Measurements from ENCODE around the gene TRIM21.
"Not testable (repeated sequence)": the region's sequence is repeated elsewhere in the genome, so short reads cannot be mapped to it uniquely, and the experiment has no call there.

Gene TRIM21

DNA sequence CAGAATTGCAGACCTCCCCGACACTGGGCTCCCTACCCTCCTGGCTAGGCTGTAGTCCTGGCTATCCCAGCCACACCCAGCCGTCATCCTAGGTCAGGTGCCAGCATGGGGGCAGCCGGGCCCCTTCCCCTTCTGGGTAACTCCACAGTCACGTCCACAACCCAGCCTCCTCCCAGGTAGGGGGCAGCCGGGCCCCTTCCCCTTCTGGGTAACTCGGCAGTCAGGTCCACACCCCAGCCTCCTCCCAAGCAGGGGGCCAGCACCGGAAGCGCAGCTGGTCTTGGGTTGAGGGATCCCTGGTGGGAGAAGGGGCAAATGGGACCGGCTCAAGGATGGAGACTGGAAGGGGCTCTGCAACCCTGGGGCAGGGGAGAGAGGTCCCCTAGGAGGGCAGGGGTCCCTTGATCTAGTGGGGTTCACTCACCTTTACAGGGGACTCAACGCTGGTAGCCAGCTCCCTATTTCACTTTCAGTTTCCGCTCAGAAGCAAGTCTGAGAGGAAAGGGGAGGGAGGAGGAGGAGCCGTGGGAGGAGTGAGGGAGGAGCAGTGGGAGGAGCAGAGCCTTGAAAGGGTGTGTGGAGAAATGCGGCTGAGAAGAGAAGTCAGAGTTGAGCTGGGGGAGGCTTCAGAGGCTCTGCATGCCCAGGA lies at the start of gene TRIM21:
Gene TRIM21 (minus strand): TSS at position 494 of the 649 bp plus-strand sequence. CDS start 3,293 bp downstream, outside the sequence.
- peak; percentile 81 to 88 for DNase-seq (ENCODE audit: low read depth in 2 of 2)

DNA sequence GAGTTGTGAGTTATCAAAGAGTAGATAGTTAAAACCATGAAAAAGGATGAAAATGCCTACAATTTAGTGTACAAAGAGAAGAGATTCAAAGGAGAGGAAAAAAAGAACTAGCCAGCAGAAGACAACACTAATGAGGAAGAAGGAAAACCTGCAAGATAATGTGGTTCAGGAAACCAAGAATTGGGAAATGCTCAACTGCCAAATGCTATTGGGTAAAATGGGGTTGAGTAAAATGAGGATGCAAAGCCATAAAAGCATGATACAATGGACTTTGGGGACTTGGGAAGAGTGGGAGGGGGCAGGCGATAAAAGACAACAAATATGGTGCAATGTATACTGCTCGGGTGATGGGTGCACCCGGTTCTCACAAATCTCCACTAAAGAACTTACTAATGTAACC lies 48.0 kb upstream of the TRIM21 start:
- DNase-seq (ENCODE audit: low read depth in 2 of 2), result no peak

DNA sequence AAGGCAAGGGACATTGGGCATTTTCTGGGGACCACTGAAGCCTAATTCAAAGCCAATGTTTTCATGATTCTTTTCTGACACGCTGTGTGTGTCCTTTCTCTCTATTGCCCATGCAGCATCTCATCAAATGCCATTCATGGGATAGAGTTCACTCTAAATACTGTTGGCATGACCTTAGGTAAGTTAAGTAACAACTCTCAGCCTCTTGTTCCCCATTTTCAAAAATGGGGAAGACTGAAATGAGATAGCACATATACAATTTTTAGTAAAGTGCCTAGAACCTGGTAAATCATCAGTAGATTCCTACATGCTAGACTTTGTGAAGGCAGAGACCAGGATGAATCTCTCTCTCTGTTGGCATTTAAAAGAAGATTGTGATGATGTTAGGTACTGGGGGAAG lies 42.9 kb upstream of the TRIM21 start:
- no peak for DNase-seq (ENCODE audit: low read depth in 2 of 2)

DNA sequence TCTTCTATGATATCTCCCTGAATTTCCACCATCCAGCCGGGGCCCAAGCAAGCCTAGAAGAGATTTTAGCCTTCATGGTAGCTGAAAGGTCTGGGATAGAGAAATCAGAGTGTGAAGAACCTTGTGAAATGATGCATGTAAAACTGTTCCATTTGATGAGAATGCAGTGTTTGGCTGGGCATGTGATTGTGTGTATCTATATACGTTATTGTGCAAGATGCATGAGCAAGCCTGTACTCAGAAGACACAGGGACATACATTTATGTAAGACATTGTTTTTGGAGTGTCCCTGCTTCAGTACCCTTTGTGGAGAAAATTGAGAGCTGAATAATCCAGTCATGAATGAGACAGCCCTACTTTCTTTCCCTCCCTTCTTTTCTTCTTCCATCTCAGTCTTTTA lies 40.4 kb upstream of the TRIM21 start:
- DNase-seq (ENCODE audit: low read depth in 2 of 2), result no peak

DNA sequence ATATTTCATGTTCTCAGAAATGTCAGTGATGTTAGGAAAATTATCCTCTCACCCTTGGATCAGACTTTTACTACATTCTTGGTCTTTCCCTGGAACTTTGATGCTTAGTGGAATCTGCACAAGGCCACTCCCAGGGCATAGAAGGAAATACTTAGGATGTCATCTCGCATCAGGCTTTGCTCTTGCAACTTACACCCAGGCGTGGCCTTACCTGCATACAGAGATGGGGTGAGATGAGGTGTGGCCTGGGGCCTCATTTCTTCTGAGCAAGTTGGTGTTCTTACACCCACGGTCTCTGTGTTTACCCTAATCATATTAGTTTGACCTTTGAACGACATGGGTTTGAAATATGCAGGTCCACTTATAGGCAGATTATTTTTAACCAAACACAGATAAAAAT lies 36.5 kb upstream of the TRIM21 start:
- no peak for DNase-seq (ENCODE audit: low read depth in 2 of 2)

DNA sequence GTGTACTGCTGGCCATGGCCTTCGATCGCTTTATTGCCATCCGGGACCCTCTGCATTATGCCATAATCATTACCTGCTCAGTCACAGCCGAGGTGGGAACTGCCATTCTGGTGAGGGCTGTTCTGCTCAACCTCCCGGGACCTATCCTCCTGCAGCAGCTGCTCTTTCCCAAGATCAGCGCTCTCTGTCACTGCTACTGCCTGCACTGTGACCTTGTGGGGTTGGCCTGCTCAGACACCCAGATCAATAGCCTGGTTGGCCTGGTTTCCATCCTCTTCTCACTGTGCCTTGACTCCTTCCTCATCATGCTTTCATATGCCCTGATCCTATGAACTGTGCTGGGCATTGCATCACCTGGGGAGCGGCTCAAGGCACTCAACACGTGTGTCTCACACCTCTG lies 24.9 kb upstream of the TRIM21 start:
- DNase-seq (ENCODE audit: low read depth in 2 of 2), result no peak

DNA sequence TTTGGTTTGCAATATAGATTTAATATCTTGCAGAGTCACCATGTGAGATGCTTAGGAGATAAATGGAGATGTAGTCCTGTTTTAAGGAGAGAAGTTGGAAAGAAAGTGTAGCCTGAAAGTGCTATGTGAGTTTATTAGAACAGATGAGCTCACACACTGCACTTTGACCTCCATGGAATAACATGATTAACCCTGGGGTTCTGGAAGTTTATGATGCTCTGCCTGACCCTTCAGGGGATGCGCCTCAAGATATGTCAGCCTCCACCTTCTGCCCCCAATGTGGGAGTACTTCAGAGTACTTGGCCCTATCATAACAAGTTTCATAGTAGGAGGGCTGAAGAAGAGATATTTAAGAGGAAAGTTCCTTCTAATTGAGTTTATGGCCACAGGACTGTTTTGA lies 23.3 kb upstream of the TRIM21 start:
- DNase-seq (ENCODE audit: low read depth in 2 of 2), result no peak

DNA sequence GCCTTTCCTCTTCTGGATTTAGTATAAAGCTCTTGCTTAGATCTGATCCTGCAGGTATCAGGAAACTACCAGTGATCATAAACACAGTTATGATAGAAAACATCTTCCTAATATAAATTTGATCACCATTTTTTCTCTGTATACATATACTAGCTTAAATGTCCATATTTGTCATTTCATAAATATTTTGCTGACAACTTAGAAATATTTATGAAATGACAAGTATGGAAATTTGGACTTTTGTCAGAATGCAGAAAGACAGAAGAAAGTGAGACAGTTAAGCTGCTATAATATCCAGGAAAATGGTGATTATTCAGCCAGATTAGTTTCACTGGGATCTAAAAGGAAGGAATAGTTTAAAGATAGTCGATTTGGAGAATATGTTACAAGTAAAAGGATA lies 22.8 kb upstream of the TRIM21 start:
- no peak for DNase-seq (ENCODE audit: low read depth in 2 of 2)

DNA sequence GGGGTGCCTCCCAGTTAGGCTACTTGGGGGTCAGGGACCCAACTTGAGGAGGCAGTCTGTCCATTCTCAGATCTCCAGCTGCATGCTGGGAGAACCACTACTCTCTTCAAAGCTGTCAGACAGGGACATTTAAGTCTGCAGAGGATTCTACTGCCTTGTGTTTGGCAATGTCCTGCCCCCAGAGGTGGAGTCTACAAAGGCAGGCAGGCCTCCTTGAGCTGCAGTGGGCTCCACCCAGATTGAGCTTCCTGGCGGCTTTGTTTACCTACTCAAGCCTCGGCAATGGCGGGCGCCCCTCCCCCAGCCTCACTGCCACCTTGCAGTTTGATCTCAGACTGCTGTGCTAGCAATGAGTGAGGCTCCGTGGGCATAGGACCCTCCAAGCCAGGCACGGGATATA lies 12.7 kb upstream of the TRIM21 start:
- not testable (repeated sequence) for DNase-seq (ENCODE audit: low read depth in 2 of 2)

DNA sequence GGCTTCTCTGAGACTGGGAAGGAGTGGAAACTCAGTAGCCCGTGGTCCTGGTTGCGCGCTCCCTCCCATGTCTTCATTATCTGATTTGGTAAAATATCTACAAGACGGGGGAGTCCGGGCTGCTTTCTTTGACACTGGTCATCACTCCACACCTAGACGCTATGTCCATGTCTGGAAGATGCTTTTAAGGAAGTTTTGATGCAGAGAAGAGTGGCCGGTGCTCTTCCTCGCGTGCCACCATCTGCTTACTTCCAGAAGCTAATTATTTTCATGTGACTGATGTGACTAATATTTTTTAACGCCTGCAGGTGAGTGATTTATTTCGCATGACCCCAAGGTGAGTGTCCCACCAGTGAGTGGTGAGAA lies 339 bp upstream of the TRIM21 start:
- DNase-seq (ENCODE audit: low read depth in 2 of 2), result no peak

DNA sequence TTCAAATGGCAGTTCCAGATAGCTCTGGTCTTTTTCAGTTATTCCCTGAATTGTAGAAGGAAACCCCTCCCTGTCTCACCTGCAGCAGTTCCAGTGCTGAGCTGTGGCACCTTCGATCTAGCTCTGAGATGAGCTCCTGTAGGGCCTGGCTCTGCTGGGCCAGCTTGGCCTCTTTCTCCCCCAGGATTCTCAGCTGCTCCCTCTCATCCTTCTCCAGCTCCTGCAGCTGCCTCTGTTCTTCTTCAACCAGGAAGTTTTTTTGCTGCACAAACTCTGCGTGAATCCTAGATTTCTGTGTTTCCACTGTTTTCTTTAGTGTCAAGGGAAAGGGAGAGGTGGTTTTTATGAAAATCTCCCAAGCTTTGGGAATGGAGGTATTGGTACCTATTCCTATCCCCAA lies 5.3 kb downstream of the TRIM21 start:
- DNase-seq (ENCODE audit: low read depth in 2 of 2), result no peak

DNA sequence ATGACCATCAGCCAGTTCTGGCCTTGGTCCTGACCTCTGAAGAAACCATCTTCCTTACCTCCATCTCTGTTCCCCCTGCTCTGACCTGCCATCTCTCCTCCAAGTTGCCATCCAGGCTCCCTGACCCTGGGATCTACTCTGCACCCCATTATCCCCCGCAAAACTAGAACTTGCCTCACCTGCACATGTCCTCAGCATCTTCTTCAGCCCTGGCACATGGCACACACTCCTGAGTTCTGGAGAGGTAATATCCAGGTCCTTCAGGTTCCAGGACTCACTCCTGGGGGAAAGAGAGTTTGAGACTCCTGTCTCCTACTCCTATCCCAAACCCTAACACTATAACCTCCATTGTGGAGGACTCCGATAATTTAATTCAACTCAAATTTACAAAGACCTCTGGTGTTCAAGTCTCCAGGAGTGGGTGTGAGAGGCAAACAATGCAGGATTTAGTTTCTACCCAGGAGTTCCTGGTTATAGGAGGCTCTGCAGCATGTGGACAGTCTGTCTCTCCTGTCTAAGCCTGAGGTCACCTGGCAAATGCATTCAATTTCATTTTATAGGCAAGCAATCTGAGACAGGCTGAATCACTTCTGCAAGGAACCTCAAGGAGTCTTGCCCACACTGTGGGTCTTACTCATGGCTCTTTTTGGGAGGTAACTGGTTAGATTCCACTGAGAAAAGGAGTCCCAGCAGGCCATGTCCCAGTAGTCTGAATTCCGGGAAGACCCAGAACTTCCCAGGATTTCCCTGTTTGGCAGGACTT lies 7.3 kb downstream of the TRIM21 start:
- no peak for DNase-seq (ENCODE audit: low read depth in 2 of 2)

DNA sequence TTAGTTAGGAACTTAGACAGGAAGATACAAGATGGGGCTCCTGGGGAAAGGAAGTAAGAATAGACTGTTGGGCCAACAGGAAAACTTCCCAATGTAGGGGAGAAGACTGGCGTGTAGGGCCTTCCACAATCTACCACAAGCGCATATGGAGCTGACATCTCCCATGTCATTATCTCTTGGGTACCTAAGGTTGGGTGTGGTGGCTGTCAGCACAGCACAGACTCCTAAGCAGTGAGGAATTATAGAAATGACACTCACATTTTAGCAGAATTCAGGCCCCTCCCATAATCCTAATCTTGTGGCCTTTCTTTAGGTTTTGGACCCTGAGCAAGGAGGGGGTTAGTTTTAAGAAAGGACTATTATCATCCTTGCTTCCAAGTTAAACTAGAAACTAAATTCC lies 11.6 kb downstream of the TRIM21 start:
- DNase-seq (ENCODE audit: low read depth in 2 of 2), result no peak

DNA sequence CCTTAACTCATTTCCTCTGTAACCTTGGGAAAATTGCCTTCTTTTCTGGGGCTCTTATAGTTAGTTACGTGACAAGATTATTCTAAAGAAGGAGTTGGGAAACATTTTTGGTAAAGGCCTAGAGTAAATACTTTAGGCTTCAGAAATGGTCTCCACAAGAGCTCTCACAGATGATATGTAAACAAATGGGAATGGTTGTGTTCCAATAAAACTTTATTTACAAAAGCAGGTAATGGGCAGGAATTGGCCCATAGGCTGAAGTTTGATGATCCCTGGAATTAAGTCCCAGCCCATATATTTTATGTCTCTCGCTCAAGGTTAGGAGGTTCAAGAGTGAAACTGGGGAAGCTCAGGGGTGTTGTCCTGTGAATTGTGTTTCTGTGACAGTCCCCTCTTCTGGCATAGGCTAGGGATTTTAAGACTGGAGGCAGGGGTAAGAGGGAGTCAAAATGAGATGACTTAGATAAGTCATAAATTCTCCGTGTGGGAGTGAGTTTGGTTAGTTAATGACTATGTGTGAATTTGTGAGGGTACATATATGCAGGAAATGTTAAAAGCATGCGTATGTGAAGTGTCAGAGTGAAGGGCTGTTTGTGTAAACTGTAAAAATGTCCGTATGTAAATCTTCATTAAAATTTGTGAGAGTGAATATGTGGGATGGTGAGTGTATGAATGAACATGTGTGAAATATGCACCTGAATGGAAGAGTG lies 17.9 kb downstream of the TRIM21 start:
- DNase-seq (ENCODE audit: low read depth in 2 of 2), result no peak

DNA sequence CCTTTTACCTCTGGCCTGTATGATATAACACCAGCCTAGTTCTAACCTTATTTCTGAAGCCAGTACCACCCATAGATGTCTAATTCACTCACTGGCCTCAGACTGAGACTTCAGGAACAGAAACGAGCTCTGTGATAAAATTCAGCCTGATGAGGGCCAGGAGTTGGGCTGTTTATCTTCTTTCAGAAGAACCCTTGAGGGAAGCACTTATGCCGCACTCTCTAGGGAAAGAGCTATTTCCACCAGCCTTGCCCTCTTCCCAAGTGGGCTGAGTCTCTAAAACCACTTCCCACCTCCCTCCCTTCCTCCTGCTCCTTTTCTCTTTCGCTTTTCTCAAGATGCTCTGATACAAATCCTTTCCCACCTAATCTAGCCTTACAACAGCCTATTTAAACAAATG lies 23.3 kb downstream of the TRIM21 start:
- DNase-seq (ENCODE audit: low read depth in 2 of 2), result no peak

DNA sequence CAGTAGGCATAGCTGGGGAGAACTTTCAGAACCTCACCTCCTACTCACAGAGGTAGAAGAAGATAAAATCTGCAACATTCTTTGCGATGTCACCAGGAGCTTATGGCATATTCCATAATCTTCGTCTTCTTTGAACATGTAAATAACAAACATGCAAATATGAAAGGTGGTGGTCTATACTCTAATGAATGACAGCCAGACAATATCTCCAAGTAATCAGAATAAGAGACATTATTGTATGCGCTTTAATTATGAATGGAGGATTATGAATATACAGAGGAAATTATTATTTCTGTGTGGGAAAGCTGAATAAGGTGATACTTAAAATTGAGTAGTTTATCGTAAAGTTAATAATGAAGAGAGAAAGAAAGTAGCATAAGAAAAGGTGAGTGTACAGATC lies 25.2 kb downstream of the TRIM21 start, which contains the start of gene OR52B4:
Gene OR52B4 (minus strand): TSS at position 101 of the 400 bp plus-strand sequence. CDS start 91 bp downstream, at position 10.
- DNase-seq (ENCODE audit: low read depth in 2 of 2), result no peak

DNA sequence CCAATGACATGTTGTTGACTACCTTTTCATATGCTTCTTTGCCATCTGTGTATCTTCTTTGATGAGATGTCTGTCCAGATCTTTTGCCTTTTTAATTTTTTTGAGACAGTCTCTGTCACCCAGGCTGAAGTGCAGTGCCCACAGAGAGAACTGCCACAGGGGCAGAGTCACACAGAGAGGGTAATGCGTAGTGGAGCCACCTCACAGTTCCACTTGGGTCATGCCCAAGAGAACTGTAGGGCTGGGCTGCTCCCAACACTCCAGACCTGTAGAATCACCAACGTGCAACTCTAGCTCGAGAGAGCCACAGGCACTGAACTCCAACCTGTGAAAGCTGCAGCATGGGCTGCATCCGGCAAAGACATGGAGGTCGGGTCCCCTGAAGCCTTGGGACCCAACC lies 45.4 kb downstream of the TRIM21 start:
- not testable (repeated sequence) for DNase-seq (ENCODE audit: low read depth in 2 of 2)

DNA sequence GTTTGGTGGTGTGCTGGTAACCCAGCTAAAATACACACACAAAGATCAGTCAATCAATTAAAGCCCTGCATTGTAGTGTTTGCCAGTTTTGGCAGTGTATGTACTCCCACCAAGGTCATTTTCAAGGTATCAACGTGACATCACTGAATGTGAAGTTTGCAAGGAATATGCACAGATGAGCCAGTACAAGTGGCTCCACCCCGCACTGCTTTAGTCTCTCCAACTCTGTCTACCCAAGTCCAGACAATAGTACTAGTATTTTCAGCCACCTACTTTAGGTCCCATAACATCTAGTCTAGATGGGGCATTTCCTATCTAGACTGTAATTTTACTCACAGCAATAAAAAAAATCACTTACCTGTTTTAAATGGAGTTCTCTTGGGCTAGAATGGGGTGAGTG lies 48.1 kb downstream of the TRIM21 start:
- DNase-seq (ENCODE audit: low read depth in 2 of 2), result not testable (repeated sequence)
